ENCODE measurements around the gene CPNE7. TPM values are rescaled to one million over a fixed set of nuclear protein-coding genes. Genes with fewer than 3 reads are reported as not detected.

Gene CPNE7
- total and polyA plus RNA-seq, 2 experiments from 2014 or later = 1.6 to 2.2 TPM

DNA sequence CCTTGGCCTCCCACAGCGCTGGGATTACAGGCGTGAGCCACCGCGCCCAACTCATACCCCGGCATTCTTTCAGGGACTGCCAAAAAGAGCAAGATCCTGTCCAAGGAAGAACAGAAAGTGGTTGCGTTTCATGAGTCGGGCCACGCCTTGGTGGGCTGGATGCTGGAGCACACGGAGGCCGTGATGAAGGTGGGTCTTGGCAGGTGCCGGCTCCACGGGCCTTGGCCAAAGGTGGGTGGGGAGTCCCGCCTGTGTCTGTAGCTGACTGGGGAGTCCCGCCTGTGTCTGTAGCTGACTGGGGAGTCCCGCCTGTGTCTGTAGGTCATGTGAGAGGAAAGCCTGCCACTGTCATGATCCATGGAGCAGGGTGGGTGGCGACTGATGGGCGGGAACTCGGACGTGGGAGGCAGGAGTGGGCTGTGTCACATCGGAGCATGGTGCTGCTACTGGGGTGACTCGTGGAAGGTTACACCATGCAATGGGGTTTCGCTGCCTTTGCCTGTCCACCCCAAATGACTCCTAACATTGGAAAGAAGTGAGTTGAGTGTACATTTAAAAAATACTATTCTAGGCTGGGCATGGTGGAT, 25.0 kb upstream of the CPNE7 start:
- Histone ChIP-seq H3K4me1 (ENCODE audit: low read depth) (no peaks in the 10 kb centered on the region), H3K9me3 (ENCODE audit: low read depth) (no peaks in the 10 kb centered on the region), H3K4me3 (no peak overlapping the region), H3K36me3 (peaks cover 50% of the 10 kb centered on the region), H3K27ac (no peak overlapping the region), H3K27me3 (no peaks in the 10 kb centered on the region)
- DNase-seq (ENCODE audit: low read depth in 1 of 2, low spot score in 1 of 2) = no peak
- TF ChIP-seq, protein P1, sequence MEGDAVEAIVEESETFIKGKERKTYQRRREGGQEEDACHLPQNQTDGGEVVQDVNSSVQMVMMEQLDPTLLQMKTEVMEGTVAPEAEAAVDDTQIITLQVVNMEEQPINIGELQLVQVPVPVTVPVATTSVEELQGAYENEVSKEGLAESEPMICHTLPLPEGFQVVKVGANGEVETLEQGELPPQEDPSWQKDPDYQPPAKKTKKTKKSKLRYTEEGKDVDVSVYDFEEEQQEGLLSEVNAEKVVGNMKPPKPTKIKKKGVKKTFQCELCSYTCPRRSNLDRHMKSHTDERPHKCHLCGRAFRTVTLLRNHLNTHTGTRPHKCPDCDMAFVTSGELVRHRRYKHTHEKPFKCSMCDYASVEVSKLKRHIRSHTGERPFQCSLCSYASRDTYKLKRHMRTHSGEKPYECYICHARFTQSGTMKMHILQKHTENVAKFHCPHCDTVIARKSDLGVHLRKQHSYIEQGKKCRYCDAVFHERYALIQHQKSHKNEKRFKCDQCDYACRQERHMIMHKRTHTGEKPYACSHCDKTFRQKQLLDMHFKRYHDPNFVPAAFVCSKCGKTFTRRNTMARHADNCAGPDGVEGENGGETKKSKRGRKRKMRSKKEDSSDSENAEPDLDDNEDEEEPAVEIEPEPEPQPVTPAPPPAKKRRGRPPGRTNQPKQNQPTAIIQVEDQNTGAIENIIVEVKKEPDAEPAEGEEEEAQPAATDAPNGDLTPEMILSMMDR (IDR thresholded peaks at IDR 0.05; ENCODE audit: low read depth, low read length) = no peak

DNA sequence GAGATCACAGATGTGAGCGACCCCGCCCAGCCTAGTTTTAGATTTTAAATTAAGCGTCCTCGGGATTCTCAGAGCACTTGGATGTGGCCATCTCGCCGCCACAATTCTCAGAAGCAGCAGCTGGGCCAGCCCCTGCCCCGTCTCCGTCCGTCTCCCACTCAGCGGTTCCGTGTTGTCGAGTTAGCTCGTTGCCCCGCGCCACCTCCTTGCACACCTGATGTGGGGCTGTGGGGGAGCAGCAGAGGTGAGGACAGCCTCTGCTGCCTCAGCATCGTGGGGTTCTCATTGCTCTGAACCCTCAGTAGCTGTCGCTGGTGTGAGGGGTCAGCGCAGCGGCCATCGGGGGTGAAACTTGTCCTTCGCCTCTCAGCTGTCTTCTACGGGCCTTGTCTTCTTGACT, 23.2 kb upstream of the CPNE7 start:
- Histone ChIP-seq H3K4me3 (no peak overlapping the region), H3K27me3 (no peaks in the 10 kb centered on the region), H3K4me1 (ENCODE audit: low read depth) (no peaks in the 10 kb centered on the region), H3K36me3 (peaks cover 44% of the 10 kb centered on the region), H3K27ac (no peak overlapping the region), H3K9me3 (ENCODE audit: low read depth) (no peaks in the 10 kb centered on the region)
- DNase-seq (ENCODE audit: low read depth in 1 of 2, low spot score in 1 of 2) = no peak
- TF ChIP-seq, protein P1 (IDR thresholded peaks at IDR 0.05; ENCODE audit: low read depth, low read length) = no peak

DNA sequence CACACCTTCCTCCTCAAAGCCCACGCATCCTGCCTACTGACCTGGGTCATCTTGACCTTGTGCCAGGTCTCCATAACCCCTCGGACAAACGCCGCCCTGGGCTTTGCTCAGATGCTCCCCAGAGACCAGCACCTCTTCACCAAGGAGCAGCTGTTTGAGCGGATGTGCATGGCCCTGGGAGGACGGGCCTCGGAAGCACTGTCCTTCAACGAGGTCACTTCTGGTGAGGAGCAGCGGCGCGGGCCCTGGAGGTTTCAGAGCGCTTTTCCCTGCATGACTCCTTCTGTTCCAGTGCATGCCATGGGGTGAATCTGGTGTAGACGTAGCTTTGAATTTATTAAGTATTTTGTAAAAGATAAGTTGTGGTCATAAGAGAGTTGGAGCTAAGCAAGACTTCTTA, 22.6 kb upstream of the CPNE7 start:
- H3K36me3 ChIP-seq = peaks cover 43% of the 10 kb centered on the region
- no peak overlapping the region for H3K4me3 ChIP-seq
- TF ChIP-seq, protein P1 (IDR thresholded peaks at IDR 0.05; ENCODE audit: low read depth, low read length) = no peak
- no peaks in the 10 kb centered on the region for H3K9me3 ChIP-seq (ENCODE audit: low read depth)
- H3K27ac ChIP-seq = no peak overlapping the region
- no peak for DNase-seq (ENCODE audit: low read depth in 1 of 2, low spot score in 1 of 2)
- no peaks in the 10 kb centered on the region for H3K27me3 ChIP-seq
- no peaks in the 10 kb centered on the region for H3K4me1 ChIP-seq (ENCODE audit: low read depth)

DNA sequence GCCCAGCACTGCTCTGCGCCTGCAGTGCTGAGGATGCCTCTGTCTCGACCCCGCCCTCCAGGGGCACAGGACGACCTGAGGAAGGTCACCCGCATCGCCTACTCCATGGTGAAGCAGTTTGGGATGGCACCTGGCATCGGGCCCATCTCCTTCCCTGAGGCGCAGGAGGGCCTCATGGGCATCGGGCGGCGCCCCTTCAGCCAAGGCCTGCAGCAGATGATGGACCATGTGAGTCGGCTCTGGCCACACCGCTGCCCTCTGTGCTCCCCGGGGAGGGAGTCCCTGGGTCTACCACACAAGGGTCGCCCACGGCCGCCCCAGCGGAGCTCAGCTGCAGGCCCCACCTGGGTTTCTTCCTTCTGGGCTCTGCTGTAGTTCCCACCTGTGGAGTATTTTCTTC, 21.8 kb upstream of the CPNE7 start:
- Histone ChIP-seq H3K4me1 (ENCODE audit: low read depth) (no peaks in the 10 kb centered on the region), H3K36me3 (peaks cover 34% of the 10 kb centered on the region), H3K4me3 (no peak overlapping the region), H3K27me3 (no peaks in the 10 kb centered on the region), H3K9me3 (ENCODE audit: low read depth) (no peaks in the 10 kb centered on the region), H3K27ac (no peak overlapping the region)
- no peak for DNase-seq (ENCODE audit: low read depth in 1 of 2, low spot score in 1 of 2)
- TF ChIP-seq, protein P1 (IDR thresholded peaks at IDR 0.05; ENCODE audit: low read depth, low read length) = no peak

DNA sequence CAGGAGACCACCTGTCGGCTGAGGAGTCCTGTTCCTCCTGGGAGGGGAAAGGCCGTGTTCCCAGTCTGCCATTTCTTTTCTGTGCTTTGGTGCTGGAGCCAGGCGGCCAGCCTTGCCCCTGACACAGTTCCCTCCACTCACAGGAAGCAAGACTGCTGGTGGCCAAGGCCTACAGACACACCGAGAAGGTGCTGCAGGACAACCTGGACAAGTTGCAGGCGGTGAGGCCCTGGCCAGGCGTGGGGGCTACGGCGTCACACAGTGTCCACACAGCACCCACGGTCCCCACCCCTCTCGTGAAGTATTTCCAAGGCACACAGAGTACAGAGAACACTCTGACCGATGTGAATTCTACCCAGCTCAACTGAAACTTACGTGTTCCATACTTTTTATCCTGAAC, 21.2 kb upstream of the CPNE7 start:
- no peak for DNase-seq (ENCODE audit: low read depth in 1 of 2, low spot score in 1 of 2)
- H3K36me3 ChIP-seq = peaks cover 29% of the 10 kb centered on the region
- no peak overlapping the region for H3K4me3 ChIP-seq
- H3K9me3 ChIP-seq (ENCODE audit: low read depth) = no peaks in the 10 kb centered on the region
- H3K4me1 ChIP-seq (ENCODE audit: low read depth) = no peaks in the 10 kb centered on the region
- no peaks in the 10 kb centered on the region for H3K27me3 ChIP-seq
- no peak overlapping the region for H3K27ac ChIP-seq
- TF ChIP-seq, protein P1 (IDR thresholded peaks at IDR 0.05; ENCODE audit: low read depth, low read length) = no peak

All from cardiac muscle cell (in vitro differentiated cells and primary cell).